ENCODE measurements around the gene RAPGEF1.
"Not testable (repeated sequence)": the region's sequence is repeated elsewhere in the genome, so short reads cannot be mapped to it uniquely, and the experiment has no call there.

The RAPGEF1 gene

GRCh38 chr9:131739959-131740648, at the start of gene RAPGEF1:
TSS of gene RAPGEF1 (minus strand) at chr9:131740076. CDS start at chr9:131739830, 246 bp downstream.
- peak; percentile 72 for DNase-seq (ENCODE audit: low spot score)

GRCh38 chr9:131788851-131789250, 49.0 kb upstream of the RAPGEF1 start:
- no peak for DNase-seq (ENCODE audit: low spot score)

- DNase-seq (ENCODE audit: low spot score): no peak
Observed at GRCh38 chr9:131787838-131788237, 48.0 kb upstream of the RAPGEF1 start.

- no peak for DNase-seq (ENCODE audit: low spot score)
Observed at GRCh38 chr9:131784748-131785501, 45.0 kb upstream of the RAPGEF1 start.

- no peak for DNase-seq (ENCODE audit: low spot score)
Observed at GRCh38 chr9:131781069-131781468, 41.2 kb upstream of the RAPGEF1 start.

GRCh38 chr9:131776473-131776872, 36.6 kb upstream of the RAPGEF1 start:
- no peak for DNase-seq (ENCODE audit: low spot score)

- DNase-seq (ENCODE audit: low spot score): no peak
Observed at GRCh38 chr9:131776036-131776435, 36.2 kb upstream of the RAPGEF1 start.

GRCh38 chr9:131774636-131775035, 34.8 kb upstream of the RAPGEF1 start:
- no peak for DNase-seq (ENCODE audit: low spot score)

- peak; percentile 10 for DNase-seq (ENCODE audit: low spot score)
Observed at GRCh38 chr9:131773911-131774379, 34.1 kb upstream of the RAPGEF1 start.

GRCh38 chr9:131772940-131773339, 33.1 kb upstream of the RAPGEF1 start:
- DNase-seq (ENCODE audit: low spot score): no peak

- no peak for DNase-seq (ENCODE audit: low spot score)
Observed at GRCh38 chr9:131771646-131772045, 31.8 kb upstream of the RAPGEF1 start.

- no peak for DNase-seq (ENCODE audit: low spot score)
Observed at GRCh38 chr9:131769361-131769760, 29.5 kb upstream of the RAPGEF1 start.

- DNase-seq (ENCODE audit: low spot score): no peak
Observed at GRCh38 chr9:131764568-131764967, 24.7 kb upstream of the RAPGEF1 start.

- peak; percentile 67 for DNase-seq (ENCODE audit: low spot score)
Observed at GRCh38 chr9:131762356-131762932, 22.6 kb upstream of the RAPGEF1 start.

GRCh38 chr9:131759017-131759647, 19.3 kb upstream of the RAPGEF1 start:
- DNase-seq (ENCODE audit: low spot score): no peak

- DNase-seq (ENCODE audit: low spot score): no peak
Observed at GRCh38 chr9:131757549-131757948, 17.7 kb upstream of the RAPGEF1 start.

GRCh38 chr9:131755541-131756198, 15.8 kb upstream of the RAPGEF1 start:
- DNase-seq (ENCODE audit: low spot score): peak; percentile 65

GRCh38 chr9:131754846-131755245, 15.0 kb upstream of the RAPGEF1 start:
- DNase-seq (ENCODE audit: low spot score): no peak

GRCh38 chr9:131753751-131754150, 13.9 kb upstream of the RAPGEF1 start:
- not testable (repeated sequence) for DNase-seq (ENCODE audit: low spot score)

- DNase-seq (ENCODE audit: low spot score): no peak
Observed at GRCh38 chr9:131752231-131752884, 12.5 kb upstream of the RAPGEF1 start.

- DNase-seq (ENCODE audit: low spot score): no peak
Observed at GRCh38 chr9:131748411-131748955, 8.6 kb upstream of the RAPGEF1 start.

All from hematopoietic multipotent progenitor cell treated with erythropoietin and hydrocortisone succinate and interleukin-3 and kit ligand, for 15 days (in vitro differentiated cells).